Mesothelial cell of epicardium (in vitro differentiated cells): Measurements from ENCODE around the gene MARCHF3. TPM values are rescaled to one million over a fixed set of nuclear protein-coding genes. Genes with fewer than 3 reads are reported as not detected.
"Not testable (repeated sequence)": the region's sequence is repeated elsewhere in the genome, so short reads cannot be mapped to it uniquely, and the experiment has no call there.

ENCODE experiments used
- DNase-seq, 2 experiments: peaks; one replicate each; pipeline ENCODE4 v3.0.0; 2021; ENCODE audit warnings: low spot score in 2 of 2; ENCODE audit not compliant: unreplicated experiment in 2 of 2
- H3K27ac Mint-ChIP-seq: 2 replicates; pipeline ENCODE4 v1.8.0; 2021; ENCODE audit warnings: mixed read lengths
- H3K27me3 Mint-ChIP-seq: 2 replicates; pipeline ENCODE4 v1.8.0; 2021; ENCODE audit warnings: low read depth, mixed read lengths
- H3K36me3 Mint-ChIP-seq: 2 replicates; pipeline ENCODE4 v1.8.0; 2021; ENCODE audit warnings: mixed read lengths
- H3K4me1 Mint-ChIP-seq: 2 replicates; pipeline ENCODE4 v1.8.0; 2021; ENCODE audit warnings: mixed read lengths
- H3K4me3 Mint-ChIP-seq: 2 replicates; pipeline ENCODE4 v1.8.0; 2021; ENCODE audit warnings: mild to moderate bottlenecking, moderate library complexity, mixed read lengths
- H3K9me3 Mint-ChIP-seq: 2 replicates; pipeline ENCODE4 v1.8.0; 2021; ENCODE audit warnings: mixed read lengths
- CTCF ChIP-seq: fragments of 200-600 bp; sonication (generic); IDR thresholded peaks from one replicate; pipeline ENCODE4 v1.5.0; 2021; ENCODE audit warnings: antibody characterized with exemption; ENCODE audit not compliant: unreplicated experiment
- total RNA-seq: library from RNA; stranded (reverse); gene quantifications from 3 replicates; pipeline ENCODE4 v1.2.1, GENCODE V29; 2021

MARCHF3 gene
- total RNA-seq, 1 donor from 2014 or later: 9.4 TPM

DNA sequence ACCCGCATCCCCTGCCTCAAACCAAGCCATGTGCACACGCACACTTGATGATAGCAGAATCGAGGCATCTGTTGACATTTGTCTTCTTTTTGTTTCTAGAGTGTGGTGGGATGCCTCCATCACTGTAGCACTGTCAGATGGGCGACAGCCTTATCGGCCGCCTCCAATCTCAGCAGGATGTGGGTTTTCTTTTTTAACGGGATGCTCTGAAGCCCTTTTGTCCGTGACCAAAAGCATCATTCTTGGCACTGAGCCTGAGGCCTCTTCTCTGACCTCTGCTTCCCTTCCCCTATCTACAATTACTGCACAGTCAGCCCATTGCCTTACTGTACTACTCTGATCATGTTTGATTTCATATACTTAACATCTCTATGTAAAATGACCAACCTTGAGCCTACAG is 175.1 kb downstream of the MARCHF3 start:
- no peaks in the 10 kb centered on the region for H3K9me3 Mint-ChIP-seq
- H3K27me3 Mint-ChIP-seq: no peaks in the 10 kb centered on the region
- H3K27ac Mint-ChIP-seq: peak overlapping the region; percentile 66
- peak in 1 of 2 experiments; percentile 19 for DNase-seq
- no peak overlapping the region for H3K4me3 Mint-ChIP-seq
- TF ChIP-seq CTCF: no peak
- H3K4me1 Mint-ChIP-seq: peaks cover 38% of the 10 kb centered on the region
- H3K36me3 Mint-ChIP-seq: peaks cover 6% of the 10 kb centered on the region

DNA sequence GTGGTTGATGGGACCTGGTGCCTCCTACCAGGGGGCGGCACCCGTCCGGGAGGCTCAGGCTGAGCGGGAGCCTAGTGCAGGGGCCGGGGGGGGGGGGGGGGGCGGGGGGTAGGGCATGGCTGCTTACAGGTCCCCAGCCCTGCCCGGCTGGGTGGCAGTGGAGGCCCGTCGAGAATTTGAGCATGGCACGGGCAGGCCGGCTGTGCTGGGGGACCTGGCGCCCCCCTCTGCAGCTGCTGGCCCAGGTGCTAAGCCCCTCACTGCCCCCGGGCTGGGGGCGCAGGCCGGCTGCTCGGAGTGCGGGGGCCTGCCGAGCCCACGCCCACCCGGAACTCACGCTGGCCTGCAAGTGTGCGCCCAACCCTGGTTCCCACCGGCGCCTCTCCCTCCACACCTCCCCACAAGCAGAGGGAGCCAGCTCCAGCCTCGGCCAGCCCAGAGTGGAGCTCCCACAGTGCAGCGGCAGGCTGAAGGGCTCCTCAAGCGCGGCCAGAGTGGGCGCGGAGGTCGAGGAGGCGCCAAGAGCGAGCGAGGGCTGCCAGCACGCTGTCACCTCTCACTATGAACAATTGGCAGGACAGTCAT is 175.7 kb downstream of the MARCHF3 start:
- TF ChIP-seq CTCF: no peak
- Mint-ChIP-seq H3K27me3 (no peaks in the 10 kb centered on the region), H3K4me3 (no peak overlapping the region), H3K36me3 (peaks cover 6% of the 10 kb centered on the region), H3K9me3 (no peaks in the 10 kb centered on the region), H3K27ac (no peak overlapping the region), H3K4me1 (peaks cover 38% of the 10 kb centered on the region)
- DNase-seq: no peak

DNA sequence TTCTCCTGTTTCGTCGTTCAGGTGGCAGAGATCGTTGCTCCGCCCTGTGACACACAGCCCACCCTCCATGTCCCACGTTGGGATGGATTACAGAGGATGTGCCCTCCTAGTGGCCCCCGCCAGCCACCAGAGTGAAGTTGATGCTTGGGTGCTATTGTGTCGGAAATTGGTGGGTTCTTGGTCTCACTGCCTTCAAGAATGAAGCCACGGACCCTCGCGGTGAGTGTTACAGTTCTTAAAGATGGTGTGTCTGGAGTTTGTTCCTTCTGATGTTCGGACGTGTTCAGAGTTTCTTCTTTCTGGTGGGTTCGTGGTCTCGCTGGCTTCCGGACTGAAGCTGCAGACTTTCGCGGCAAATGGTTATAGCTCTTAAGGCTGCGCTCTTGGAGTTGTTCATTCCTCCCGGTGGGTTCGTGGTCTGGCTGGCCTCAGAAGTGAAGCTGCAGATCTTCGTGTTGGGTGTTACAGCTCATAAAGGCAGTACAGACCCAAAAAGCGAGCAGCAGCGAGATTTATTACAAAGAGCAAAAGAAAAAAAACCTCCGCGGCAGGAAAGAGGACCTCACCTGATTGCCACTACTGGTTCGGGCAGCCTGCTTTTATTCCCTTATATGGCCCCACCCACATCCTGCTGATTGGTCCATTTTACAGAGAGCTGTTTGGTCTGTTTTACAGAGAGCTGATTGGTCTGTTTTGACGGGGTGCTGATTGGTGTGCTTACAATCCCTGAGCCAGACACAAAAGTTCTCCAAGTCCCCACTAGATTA is 176.6 kb downstream of the MARCHF3 start:
- not testable (repeated sequence) for H3K27me3 Mint-ChIP-seq, H3K9me3 Mint-ChIP-seq, H3K36me3 Mint-ChIP-seq, H3K27ac Mint-ChIP-seq, H3K4me3 Mint-ChIP-seq, DNase-seq
- peaks cover 44% of the 10 kb centered on the region for H3K4me1 Mint-ChIP-seq

- TF ChIP-seq CTCF: no peak
- H3K27ac Mint-ChIP-seq: no peak overlapping the region
- H3K4me1 Mint-ChIP-seq: peaks cover 44% of the 10 kb centered on the region
- H3K9me3 Mint-ChIP-seq: no peaks in the 10 kb centered on the region
- no peak for DNase-seq
- no peaks in the 10 kb centered on the region for H3K27me3 Mint-ChIP-seq
- peaks cover 6% of the 10 kb centered on the region for H3K36me3 Mint-ChIP-seq
- H3K4me3 Mint-ChIP-seq: no peak overlapping the region
Observed at GRCh38 chr5:126852841-126853271, 177.5 kb downstream of the MARCHF3 start.

DNA sequence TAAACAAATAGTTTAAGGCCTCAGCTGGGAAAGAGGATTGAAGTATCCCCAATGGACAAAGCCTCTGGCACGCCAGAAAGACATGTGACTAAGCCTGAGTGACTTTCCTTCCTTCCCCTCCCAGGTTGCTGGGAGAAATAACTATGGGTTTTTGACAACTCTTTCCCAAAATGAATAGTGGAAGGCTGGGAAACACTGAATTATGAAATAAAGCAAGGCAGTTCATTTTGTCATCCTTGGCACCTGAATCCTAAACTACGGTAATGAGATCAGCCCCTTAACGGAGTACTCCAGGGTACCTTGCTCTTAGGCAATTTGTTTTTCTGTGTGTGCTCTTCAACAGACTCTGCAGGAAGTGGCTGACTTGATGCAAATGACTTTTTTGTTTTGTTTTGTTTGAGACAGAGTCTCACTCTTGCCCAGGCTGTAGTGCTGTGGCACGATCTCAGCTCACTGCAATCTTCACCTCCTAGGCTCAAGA is 178.2 kb downstream of the MARCHF3 start:
- Mint-ChIP-seq H3K36me3 (peaks cover 6% of the 10 kb centered on the region), H3K4me1 (peaks cover 46% of the 10 kb centered on the region), H3K27me3 (no peaks in the 10 kb centered on the region), H3K4me3 (no peak overlapping the region), H3K9me3 (no peaks in the 10 kb centered on the region), H3K27ac (no peak overlapping the region)
- no peak for TF ChIP-seq CTCF
- DNase-seq: no peak

- no peak overlapping the region for H3K4me3 Mint-ChIP-seq
- no peak for TF ChIP-seq CTCF
- no peak for DNase-seq
- H3K9me3 Mint-ChIP-seq: no peaks in the 10 kb centered on the region
- peaks cover 6% of the 10 kb centered on the region for H3K36me3 Mint-ChIP-seq
- H3K4me1 Mint-ChIP-seq: peaks cover 48% of the 10 kb centered on the region
- H3K27ac Mint-ChIP-seq: no peak overlapping the region
- no peaks in the 10 kb centered on the region for H3K27me3 Mint-ChIP-seq
Observed at GRCh38 chr5:126851501-126852011, 178.8 kb downstream of the MARCHF3 start.
